Thoracic aorta (tissue), 2 donors: ENCODE data around the gene SDR9C7. TPM values are rescaled to one million over a fixed set of nuclear protein-coding genes. Genes with fewer than 3 reads are reported as not detected.
"Not testable (repeated sequence)": the region's sequence is repeated elsewhere in the genome, so short reads cannot be mapped to it uniquely, and the experiment has no call there.

ENCODE experiments used
- ATAC-seq: fragments of 150-250 bp; one replicate; pipeline ENCODE4 v1.8.0; 2017; ENCODE audit warnings: low read depth; ENCODE audit not compliant: insufficient number of reproducible peaks, low FRiP score
- DNase-seq: peaks from one replicate; pipeline ENCODE4 v3.0.0-alpha.2; 2020; ENCODE audit warnings: low spot score
- H3K27ac ChIP-seq, 2 donors: fragments of 200-600 bp; sonication (generic); 1 replicate in 1 of 2; 2 replicates in 1 of 2; pipeline ENCODE4 v1.5.1; 2016; ENCODE audit warnings: mild to moderate bottlenecking in 2 of 2, moderate library complexity in 2 of 2
- H3K27me3 ChIP-seq: fragments of 200-600 bp; sonication (generic); replicated peaks from 2 replicates; pipeline ENCODE4 v1.6.0; 2016; ENCODE audit warnings: mild to moderate bottlenecking; ENCODE audit not compliant: insufficient read depth
- H3K36me3 ChIP-seq: fragments of 200-600 bp; sonication (generic); one replicate; pipeline ENCODE4 v1.5.1; 2016
- H3K4me1 ChIP-seq, 2 donors: fragments of 200-600 bp; sonication (generic); 1 replicate in 1 of 2; 2 replicates in 1 of 2; pipeline versions ENCODE4 v1.5.1 to v1.6.0; 2016; ENCODE audit warnings: low read depth in 2 of 2, mild to moderate bottlenecking in 1 of 2; ENCODE audit not compliant: control insufficient read depth in 1 of 2
- H3K4me3 ChIP-seq: fragments of 200-600 bp; sonication (generic); 2 replicates; pipeline ENCODE4 v1.5.1; 2016; ENCODE audit warnings: mild to moderate bottlenecking
- H3K9me3 ChIP-seq: fragments of 200-600 bp; sonication (generic); 2 replicates; pipeline ENCODE4 v1.5.1; 2016
- CTCF ChIP-seq: fragments of 200-600 bp; sonication (generic); IDR thresholded peaks from one replicate; pipeline ENCODE4 v1.5.1; 2019; ENCODE audit warnings: antibody characterized with exemption
- total RNA-seq, 2 donors: library from RNA; depleted of rRNA; stranded (reverse); fragments of >200 nt; gene quantifications; one replicate each; pipeline versions ENCODE4 v1.1.0 to v1.2.3, GENCODE V29; 2016

SDR9C7 gene
- total RNA-seq, 2 donors from 2014 or later = 0.27 TPM; not detected in 1

GRCh38 chr12:56905852-56906251, 28.4 kb downstream of the SDR9C7 start:
- no peak overlapping the region for H3K4me3 ChIP-seq
- ATAC-seq = no peak
- H3K36me3 ChIP-seq = no peaks in the 10 kb centered on the region
- H3K4me1 ChIP-seq = no peaks in the 10 kb centered on the region
- peaks cover 12% of the 10 kb centered on the region for H3K9me3 ChIP-seq
- H3K27me3 ChIP-seq = no peaks in the 10 kb centered on the region
- DNase-seq = no peak
- no peak overlapping the region for H3K27ac ChIP-seq
- no peak for TF ChIP-seq CTCF

- DNase-seq (no peak), ATAC-seq (no peak)
- Histone ChIP-seq H3K27me3 (no peaks in the 10 kb centered on the region), H3K36me3 (no peaks in the 10 kb centered on the region), H3K9me3 (peaks cover 13% of the 10 kb centered on the region), H3K4me3 (no peak overlapping the region), H3K27ac (no peak overlapping the region), H3K4me1 (no peaks in the 10 kb centered on the region)
- TF ChIP-seq CTCF = no peak
Observed at GRCh38 chr12:56903374-56903773, 30.8 kb downstream of the SDR9C7 start.

- H3K4me3 ChIP-seq, DNase-seq, H3K4me1 ChIP-seq, H3K36me3 ChIP-seq, H3K27me3 ChIP-seq, H3K27ac ChIP-seq, ATAC-seq: not testable (repeated sequence)
- peaks cover 13% of the 10 kb centered on the region for H3K9me3 ChIP-seq
Observed at GRCh38 chr12:56901313-56901712, 32.9 kb downstream of the SDR9C7 start.

GRCh38 chr12:56900583-56900982, 33.6 kb downstream of the SDR9C7 start:
- no peak for ATAC-seq
- Histone ChIP-seq H3K4me1 (no peaks in the 10 kb centered on the region), H3K36me3 (no peaks in the 10 kb centered on the region), H3K27me3 (no peaks in the 10 kb centered on the region), H3K27ac (no peak overlapping the region), H3K4me3 (no peak overlapping the region), H3K9me3 (peaks cover 13% of the 10 kb centered on the region)
- no peak for TF ChIP-seq CTCF
- no peak for DNase-seq

- peaks cover 13% of the 10 kb centered on the region for H3K9me3 ChIP-seq
- DNase-seq = no peak
Observed at GRCh38 chr12:56898938-56899337, 35.3 kb downstream of the SDR9C7 start.

More at GRCh38 chr12:56898938-56899337, 35.3 kb downstream of the SDR9C7 start:
- no peak overlapping the region for H3K4me3 ChIP-seq
- no peaks in the 10 kb centered on the region for H3K27me3 ChIP-seq
- no peaks in the 10 kb centered on the region for H3K36me3 ChIP-seq
- H3K27ac ChIP-seq = no peak overlapping the region
- H3K4me1 ChIP-seq = no peaks in the 10 kb centered on the region
- ATAC-seq = no peak
- TF ChIP-seq CTCF = no peak
